ENCODE data around the gene HTRA1.

- TF ChIP-seq CTCF (conservative IDR thresholded peaks at IDR 0.05 in 1 of 2, IDR thresholded peaks at IDR 0.05 in 1 of 2; ENCODE audit: low read depth in 1 of 2, low read length in 2 of 2): no peak
- no peak for TF ChIP-seq EZH2 (IDR thresholded peaks at IDR 0.05; ENCODE audit: low read length, missing control alignments)
Measured at GRCh38 chr10:122449153-122449552, 12.2 kb upstream of the HTRA1 start.
